HepG2 (cell line): ENCODE data around the gene AFTPH. TPM values are rescaled to one million over a fixed set of nuclear protein-coding genes. Genes with fewer than 3 reads are reported as not detected.

ENCODE experiments used
- KDM4B ChIP-seq: sonication (generic); formaldehyde crosslinking; IDR thresholded peaks from 2 replicates; pipeline ENCODE4 v1.4.0; 2020; ENCODE audit warnings: missing genetic modification reagents
- NR1H2 ChIP-seq: sonication (generic); formaldehyde crosslinking; IDR thresholded peaks from 2 replicates; pipeline ENCODE4 v1.8.1; 2022; ENCODE audit warnings: low read depth, missing genetic modification reagents, borderline replicate concordance
- RAD21 ChIP-seq: fragments of 450-650 bp; formaldehyde crosslinking; IDR thresholded peaks from 2 replicates; pipeline ENCODE4 v1.5.0; 2020; ENCODE audit warnings: mild to moderate bottlenecking
- RXRA ChIP-seq: sonication (generic); formaldehyde crosslinking; IDR thresholded peaks from 2 replicates; pipeline ENCODE4 v1.5.1; 2020; ENCODE audit warnings: missing genetic modification reagents
- SMARCE1 ChIP-seq: fragments of 450-650 bp; IDR thresholded peaks from 2 replicates; pipeline ENCODE4 v1.6.1; 2017; ENCODE audit warnings: borderline replicate concordance
- TCF7 ChIP-seq: sonication (generic); IDR thresholded peaks from 2 replicates; pipeline ENCODE4 v1.6.1; 2016; ENCODE audit warnings: antibody characterized with exemption, low read depth
- TEAD3 ChIP-seq: optimal IDR thresholded peaks from 2 replicates; pipeline ENCODE3; 2016; ENCODE audit warnings: borderline replicate concordance
- ZFP36 ChIP-seq: fragments of 150-350 bp; IDR thresholded peaks from 2 replicates; pipeline ENCODE4 v1.6.1; 2018; ENCODE audit warnings: borderline replicate concordance, low read length, low read depth; ENCODE audit not compliant: partially characterized antibody
- ZFP37 ChIP-seq: sonication (generic); formaldehyde crosslinking; IDR thresholded peaks from 2 replicates; pipeline ENCODE4 v1.4.0; 2020; ENCODE audit warnings: missing genetic modification reagents, borderline replicate concordance
- ZNF572 ChIP-seq: sonication (generic); formaldehyde crosslinking; IDR thresholded peaks from 2 replicates; pipeline ENCODE4 v1.5.1; 2020; ENCODE audit warnings: mild to moderate bottlenecking, missing genetic modification reagents
- ZNF768 ChIP-seq: sonication (generic); formaldehyde crosslinking; IDR thresholded peaks from 2 replicates; pipeline ENCODE4 v1.4.0; 2020; ENCODE audit warnings: missing genetic modification reagents
- polyA plus RNA-seq, 8 experiments: library from polyadenylated mRNA; depleted of rRNA in 3 of 8; stranded (reverse) in 7 of 8; unstranded in 1 of 8; fragments of >200 nt; fragmentation: Illumina TruSeq in 4 of 8; extraction: Trizol in 4 of 8; gene quantifications; 2 replicates each; pipeline versions ENCODE4 v1.2.1 to v1.2.3, GENCODE V29; 2011 to 2016; ENCODE audit warnings: low read depth in 4 of 8, missing spikeins in 1 of 8, mixed read lengths in 1 of 8; ENCODE audit not compliant: insufficient read depth in 1 of 8
- total RNA-seq, 5 experiments: library from RNA; depleted of rRNA; stranded (reverse); fragments of >200 nt; fragmentation: Illumina TruSeq; extraction: Trizol; gene quantifications; 2 replicates each; pipeline ENCODE4 v1.2.3, GENCODE V29; 2016; ENCODE audit warnings: low read depth in 1 of 5
- TF ChIP-seq, protein P1 (sequence below), 2 experiments: sonication (generic) in 1 of 2; formaldehyde crosslinking in 1 of 2; IDR thresholded peaks; 2 replicates each; pipeline versions ENCODE4 v1.4.0 to v1.6.1; 2018 to 2020; ENCODE audit warnings: missing genetic modification reagents in 2 of 2, borderline replicate concordance in 1 of 2, low read depth in 1 of 2, mild to moderate bottlenecking in 1 of 2, missing biosample characterization in 1 of 2
- TF ChIP-seq, protein P2 (sequence below): sonication (generic); formaldehyde crosslinking; IDR thresholded peaks from 2 replicates; pipeline ENCODE4 v1.9.0; 2022; ENCODE audit warnings: missing genetic modification reagents, mild to moderate bottlenecking, borderline replicate concordance
- TF ChIP-seq, protein P3 (sequence below): IDR thresholded peaks from 2 replicates; pipeline ENCODE4 v1.6.1; 2016; ENCODE audit warnings: missing compliant biosample characterization, missing genetic modification reagents, borderline replicate concordance

The AFTPH gene
- total and polyA plus RNA-seq, 2 of the 13 experiments (the other 11 are each of a cell fraction or from before 2014, with no cell fraction given) = 27.5 to 36.8 TPM

DNA sequence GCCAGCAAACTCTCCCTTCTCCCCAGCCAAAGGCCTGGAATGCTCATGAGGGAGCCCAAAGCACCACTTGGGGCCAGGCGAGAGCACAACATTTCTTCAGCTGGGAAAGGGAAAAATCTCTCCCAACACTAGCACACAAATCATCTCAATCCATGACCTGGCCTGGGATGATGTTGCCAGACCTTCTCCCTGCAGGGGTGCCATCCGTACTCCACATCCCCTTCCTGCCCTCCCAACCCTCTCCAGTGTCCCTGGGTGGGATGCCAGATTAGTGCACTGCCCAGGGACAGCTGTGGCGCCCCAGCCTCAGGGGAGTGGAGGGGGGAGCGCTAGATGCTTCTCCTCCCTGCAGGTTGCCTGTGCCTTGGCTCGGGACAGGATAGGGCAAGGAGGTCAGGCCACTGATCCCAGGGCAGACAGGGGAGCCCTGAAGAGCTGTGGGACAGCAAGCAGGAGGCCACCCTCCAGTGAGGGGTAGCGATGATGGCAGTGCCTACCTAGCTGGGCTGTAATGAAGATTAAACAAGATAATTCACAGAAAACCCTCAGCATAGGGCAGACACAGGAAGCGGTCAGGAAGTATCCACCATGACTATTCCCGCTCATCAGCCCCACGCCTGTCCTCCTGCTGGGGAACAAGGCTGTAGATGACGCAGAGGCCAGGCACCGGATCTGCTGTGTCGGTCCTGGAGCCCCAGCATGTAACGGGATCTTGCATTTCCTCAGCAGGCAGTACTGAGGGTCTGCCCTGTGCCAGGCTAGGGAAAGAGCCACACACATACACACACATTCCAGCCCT lies 98.5 kb downstream of the AFTPH start (continued):
- no peak for TF ChIP-seq TCF7
- TF ChIP-seq KDM4B = no peak
- TF ChIP-seq, protein P1, sequence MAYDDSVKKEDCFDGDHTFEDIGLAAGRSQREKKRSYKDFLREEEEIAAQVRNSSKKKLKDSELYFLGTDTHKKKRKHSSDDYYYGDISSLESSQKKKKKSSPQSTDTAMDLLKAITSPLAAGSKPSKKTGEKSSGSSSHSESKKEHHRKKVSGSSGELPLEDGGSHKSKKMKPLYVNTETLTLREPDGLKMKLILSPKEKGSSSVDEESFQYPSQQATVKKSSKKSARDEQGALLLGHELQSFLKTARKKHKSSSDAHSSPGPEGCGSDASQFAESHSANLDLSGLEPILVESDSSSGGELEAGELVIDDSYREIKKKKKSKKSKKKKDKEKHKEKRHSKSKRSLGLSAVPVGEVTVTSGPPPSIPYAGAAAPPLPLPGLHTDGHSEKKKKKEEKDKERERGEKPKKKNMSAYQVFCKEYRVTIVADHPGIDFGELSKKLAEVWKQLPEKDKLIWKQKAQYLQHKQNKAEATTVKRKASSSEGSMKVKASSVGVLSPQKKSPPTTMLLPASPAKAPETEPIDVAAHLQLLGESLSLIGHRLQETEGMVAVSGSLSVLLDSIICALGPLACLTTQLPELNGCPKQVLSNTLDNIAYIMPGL (CRISPR knock-in tag; IDR thresholded peaks at IDR 0.05; ENCODE audit: borderline replicate concordance in 1 of 2, low read depth in 1 of 2) = peak in 1 of 2 experiments; percentile 9; a peak in 1 of 4 replicates
- no peak for TF ChIP-seq ZFP37 (CRISPR knock-in tag)
- peak; percentile 24; the same call in 1 of the 2 replicates for TF ChIP-seq ZNF768 (CRISPR knock-in tag)
- TF ChIP-seq SMARCE1 = no peak
- TF ChIP-seq ZFP36 = no peak
- TF ChIP-seq RXRA = peak; percentile 36; the same call in 1 of the 2 replicates
- 0 out of 2 replicates have a peak, but pooled peaks have one; percentile 26 for TF ChIP-seq NR1H2 (CRISPR knock-in tag)
- peak; percentile 43; the same call in 1 of the 2 replicates for TF ChIP-seq RAD21 (CRISPR knock-in tag)
- TF ChIP-seq, protein P2, sequence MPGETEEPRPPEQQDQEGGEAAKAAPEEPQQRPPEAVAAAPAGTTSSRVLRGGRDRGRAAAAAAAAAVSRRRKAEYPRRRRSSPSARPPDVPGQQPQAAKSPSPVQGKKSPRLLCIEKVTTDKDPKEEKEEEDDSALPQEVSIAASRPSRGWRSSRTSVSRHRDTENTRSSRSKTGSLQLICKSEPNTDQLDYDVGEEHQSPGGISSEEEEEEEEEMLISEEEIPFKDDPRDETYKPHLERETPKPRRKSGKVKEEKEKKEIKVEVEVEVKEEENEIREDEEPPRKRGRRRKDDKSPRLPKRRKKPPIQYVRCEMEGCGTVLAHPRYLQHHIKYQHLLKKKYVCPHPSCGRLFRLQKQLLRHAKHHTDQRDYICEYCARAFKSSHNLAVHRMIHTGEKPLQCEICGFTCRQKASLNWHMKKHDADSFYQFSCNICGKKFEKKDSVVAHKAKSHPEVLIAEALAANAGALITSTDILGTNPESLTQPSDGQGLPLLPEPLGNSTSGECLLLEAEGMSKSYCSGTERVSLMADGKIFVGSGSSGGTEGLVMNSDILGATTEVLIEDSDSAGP (CRISPR knock-in tag) = 0 out of 2 replicates have a peak, but pooled peaks have one; percentile 37
- TF ChIP-seq ZNF572 (CRISPR knock-in tag) = 0 out of 2 replicates have a peak, but pooled peaks have one; percentile 41
- TF ChIP-seq TEAD3 = peak; percentile 88
- TF ChIP-seq, protein P3, sequence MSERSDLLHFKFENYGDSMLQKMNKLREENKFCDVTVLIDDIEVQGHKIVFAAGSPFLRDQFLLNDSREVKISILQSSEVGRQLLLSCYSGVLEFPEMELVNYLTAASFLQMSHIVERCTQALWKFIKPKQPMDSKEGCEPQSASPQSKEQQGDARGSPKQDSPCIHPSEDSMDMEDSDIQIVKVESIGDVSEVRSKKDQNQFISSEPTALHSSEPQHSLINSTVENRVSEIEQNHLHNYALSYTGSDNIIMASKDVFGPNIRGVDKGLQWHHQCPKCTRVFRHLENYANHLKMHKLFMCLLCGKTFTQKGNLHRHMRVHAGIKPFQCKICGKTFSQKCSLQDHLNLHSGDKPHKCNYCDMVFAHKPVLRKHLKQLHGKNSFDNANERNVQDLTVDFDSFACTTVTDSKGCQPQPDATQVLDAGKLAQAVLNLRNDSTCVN (CRISPR knock-in tag) = no peak
